GM06990 (cell line): ENCODE measurements around the gene PLEKHJ1.

ENCODE experiments used
- DNase-seq: peaks from one replicate; pipeline ENCODE4 v3.0.0-alpha.2; 2011; ENCODE audit not compliant: insufficient read length; ENCODE audit errors: extremely low read depth
- H3K27me3 ChIP-seq: replicated peaks from 2 replicates; pipeline ENCODE4 v1.6.0; 2011; ENCODE audit warnings: low read length; ENCODE audit not compliant: control insufficient read depth, insufficient read depth
- H3K36me3 ChIP-seq: 2 replicates; pipeline ENCODE4 v1.5.1; 2011; ENCODE audit warnings: low read length; ENCODE audit not compliant: control insufficient read depth, insufficient read depth
- H3K4me3 ChIP-seq: replicated peaks from 2 replicates; pipeline ENCODE4 v1.5.1; 2011; ENCODE audit warnings: low read depth, mild to moderate bottlenecking, control low read depth, low read length
- TF ChIP-seq, protein P1 (sequence below): IDR thresholded peaks from 2 replicates; pipeline ENCODE4 v1.5.1; 2011; ENCODE audit warnings: low read length, control low read depth, mild to moderate bottlenecking, inconsistent platforms; ENCODE audit not compliant: insufficient read depth, poor library complexity, severe bottlenecking

PLEKHJ1 gene

DNA sequence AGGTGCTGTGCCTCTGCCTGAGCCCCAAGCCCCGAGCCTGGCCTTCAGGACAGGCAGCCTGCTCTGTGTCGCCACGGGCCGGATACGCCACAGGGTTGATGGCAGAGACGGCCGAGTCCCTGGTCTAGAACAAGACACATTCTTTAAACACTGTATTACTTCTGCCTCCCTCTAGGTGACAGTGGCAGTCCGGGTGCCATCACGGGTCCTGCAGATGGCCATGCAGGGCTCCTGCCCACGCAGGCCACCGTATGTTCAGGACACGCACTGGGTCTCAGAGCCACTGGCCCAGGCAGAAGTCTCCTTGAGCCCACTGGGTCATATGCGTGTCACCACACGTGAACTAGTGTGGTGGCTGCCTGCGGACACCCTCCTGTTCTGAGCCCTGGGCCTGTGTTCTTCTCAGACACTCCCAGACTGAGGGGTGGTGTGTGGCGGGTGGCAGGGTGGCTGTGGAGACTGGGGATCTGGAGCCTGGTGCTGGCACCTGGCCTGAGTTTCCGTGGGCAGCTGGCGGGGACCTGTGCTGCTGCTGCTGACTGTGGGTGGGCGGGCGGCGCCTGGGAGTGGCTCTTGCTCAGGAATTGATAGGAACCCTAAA is 4.4 kb downstream of the PLEKHJ1 start:
- no peak for DNase-seq
- Histone ChIP-seq H3K36me3 (peaks cover 34% of the 10 kb centered on the region), H3K4me3 (no peak overlapping the region), H3K27me3 (no peaks in the 10 kb centered on the region)
- TF ChIP-seq, protein P1, sequence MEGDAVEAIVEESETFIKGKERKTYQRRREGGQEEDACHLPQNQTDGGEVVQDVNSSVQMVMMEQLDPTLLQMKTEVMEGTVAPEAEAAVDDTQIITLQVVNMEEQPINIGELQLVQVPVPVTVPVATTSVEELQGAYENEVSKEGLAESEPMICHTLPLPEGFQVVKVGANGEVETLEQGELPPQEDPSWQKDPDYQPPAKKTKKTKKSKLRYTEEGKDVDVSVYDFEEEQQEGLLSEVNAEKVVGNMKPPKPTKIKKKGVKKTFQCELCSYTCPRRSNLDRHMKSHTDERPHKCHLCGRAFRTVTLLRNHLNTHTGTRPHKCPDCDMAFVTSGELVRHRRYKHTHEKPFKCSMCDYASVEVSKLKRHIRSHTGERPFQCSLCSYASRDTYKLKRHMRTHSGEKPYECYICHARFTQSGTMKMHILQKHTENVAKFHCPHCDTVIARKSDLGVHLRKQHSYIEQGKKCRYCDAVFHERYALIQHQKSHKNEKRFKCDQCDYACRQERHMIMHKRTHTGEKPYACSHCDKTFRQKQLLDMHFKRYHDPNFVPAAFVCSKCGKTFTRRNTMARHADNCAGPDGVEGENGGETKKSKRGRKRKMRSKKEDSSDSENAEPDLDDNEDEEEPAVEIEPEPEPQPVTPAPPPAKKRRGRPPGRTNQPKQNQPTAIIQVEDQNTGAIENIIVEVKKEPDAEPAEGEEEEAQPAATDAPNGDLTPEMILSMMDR, result no peak

DNA sequence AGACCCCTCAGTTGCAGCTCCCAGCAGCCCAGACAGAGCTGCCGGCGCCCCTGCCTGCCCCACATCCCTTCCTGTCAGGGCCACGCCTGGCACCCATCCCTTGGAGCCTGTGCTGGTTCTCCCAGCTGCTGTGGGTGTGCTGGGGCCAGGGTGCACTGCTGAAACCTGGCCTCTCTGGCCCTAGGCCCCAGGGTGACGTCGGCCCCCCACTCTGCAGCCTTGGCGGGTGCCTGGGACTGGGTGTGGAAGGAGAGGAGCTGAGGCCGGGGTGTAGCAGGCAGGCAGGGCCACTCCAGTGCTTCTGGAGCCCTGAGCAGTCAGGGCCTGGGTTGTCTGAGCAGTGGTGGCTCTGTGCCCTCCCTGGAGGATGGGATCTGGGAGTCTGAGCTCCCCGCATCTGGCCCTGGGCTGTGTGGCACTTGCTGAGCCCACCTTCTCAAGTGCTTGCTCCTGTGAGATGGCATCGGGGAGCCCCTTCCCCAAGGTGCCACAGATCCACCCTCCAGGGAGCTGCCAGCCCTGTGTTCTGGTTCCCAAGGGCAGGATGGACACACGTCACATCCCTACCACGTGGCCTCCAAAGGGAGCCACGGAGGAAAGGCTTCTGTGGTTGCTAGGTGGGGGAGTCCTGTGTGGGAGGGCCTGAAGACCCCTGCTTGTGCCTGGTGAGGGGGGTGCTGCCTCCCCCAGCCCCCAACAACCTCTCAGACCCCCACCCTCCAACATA is 5.2 kb downstream of the PLEKHJ1 start:
- DNase-seq, result no peak
- peaks cover 36% of the 10 kb centered on the region for H3K36me3 ChIP-seq
- H3K27me3 ChIP-seq, result no peaks in the 10 kb centered on the region
- TF ChIP-seq, protein P1, result no peak
- no peak overlapping the region for H3K4me3 ChIP-seq

DNA sequence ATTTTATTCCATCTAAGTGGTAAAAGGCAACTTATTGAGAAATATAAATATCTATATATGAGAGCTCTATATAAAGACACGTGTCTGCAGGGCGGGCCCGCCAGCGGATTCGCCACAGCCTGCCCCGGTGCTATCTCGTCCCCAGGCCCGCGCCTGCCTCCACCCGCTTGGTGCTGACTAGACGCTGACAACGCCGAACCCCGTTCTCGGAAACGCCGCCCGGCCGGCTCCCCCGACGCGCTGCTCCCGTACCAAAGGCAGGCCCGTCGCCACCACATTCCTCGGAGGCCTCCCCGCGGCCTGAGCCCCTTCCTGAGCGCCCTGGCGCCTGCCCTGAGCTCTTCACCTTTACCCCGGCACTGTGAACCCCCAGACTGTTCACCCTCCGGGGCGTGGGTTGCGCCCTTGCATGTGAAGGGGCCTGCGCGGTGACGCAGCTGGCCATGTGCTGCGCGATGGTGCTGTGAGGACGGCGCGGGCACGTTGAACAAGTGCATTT is 6.0 kb downstream of the PLEKHJ1 start:
- H3K4me3 ChIP-seq, result no peak overlapping the region
- TF ChIP-seq, protein P1, result no peak
- peaks cover 42% of the 10 kb centered on the region for H3K36me3 ChIP-seq
- no peak for DNase-seq
- H3K27me3 ChIP-seq, result no peaks in the 10 kb centered on the region

DNA sequence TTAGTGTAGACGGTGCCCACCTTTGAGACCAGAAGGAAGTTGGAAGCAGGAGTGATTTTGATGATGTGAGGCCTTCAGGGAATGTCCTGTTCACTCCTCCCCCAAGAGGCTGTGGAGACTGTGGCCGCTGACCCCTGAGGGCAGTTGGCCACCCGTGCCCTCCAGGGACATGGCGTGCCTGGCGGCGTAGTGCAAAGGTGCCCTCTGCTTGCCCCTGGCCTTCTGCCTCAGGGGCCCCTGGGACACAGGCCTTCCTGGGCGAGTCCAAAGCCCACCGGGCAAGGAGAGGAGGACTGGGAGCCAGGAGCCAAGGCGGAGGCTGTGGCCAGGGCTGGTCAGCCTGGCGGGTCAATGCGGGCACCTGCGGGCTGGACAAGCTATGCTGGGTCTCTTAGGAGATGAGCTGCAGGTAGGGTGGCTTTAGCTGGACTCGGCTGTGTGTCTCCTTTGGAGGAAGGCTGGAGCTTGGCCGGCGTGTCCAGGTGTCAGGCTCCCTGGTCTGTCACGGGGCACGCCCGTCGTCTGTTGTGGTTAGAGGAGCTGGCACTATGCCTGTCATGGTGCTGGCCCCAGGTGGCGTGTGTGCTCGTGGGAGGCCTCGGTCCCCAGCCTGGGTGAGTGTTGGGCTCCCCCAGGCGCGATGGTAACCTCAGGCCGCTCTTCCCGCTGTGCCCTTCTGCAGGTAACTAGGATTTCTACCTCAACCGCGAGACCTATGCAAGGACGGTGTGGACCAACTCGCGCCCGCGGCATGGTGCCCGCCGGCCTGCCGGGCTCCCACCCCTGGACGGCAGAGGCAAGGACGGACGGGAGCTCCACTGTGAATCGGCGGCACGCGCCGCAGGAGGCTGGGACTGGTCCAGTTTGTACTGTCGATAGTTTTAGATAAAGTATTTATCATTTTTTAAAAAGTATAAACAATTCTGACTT is 6.8 kb downstream of the PLEKHJ1 start:
- no peaks in the 10 kb centered on the region for H3K27me3 ChIP-seq
- H3K4me3 ChIP-seq, result no peak overlapping the region
- TF ChIP-seq, protein P1, result no peak
- no peak for DNase-seq
- H3K36me3 ChIP-seq, result peaks cover 45% of the 10 kb centered on the region

DNA sequence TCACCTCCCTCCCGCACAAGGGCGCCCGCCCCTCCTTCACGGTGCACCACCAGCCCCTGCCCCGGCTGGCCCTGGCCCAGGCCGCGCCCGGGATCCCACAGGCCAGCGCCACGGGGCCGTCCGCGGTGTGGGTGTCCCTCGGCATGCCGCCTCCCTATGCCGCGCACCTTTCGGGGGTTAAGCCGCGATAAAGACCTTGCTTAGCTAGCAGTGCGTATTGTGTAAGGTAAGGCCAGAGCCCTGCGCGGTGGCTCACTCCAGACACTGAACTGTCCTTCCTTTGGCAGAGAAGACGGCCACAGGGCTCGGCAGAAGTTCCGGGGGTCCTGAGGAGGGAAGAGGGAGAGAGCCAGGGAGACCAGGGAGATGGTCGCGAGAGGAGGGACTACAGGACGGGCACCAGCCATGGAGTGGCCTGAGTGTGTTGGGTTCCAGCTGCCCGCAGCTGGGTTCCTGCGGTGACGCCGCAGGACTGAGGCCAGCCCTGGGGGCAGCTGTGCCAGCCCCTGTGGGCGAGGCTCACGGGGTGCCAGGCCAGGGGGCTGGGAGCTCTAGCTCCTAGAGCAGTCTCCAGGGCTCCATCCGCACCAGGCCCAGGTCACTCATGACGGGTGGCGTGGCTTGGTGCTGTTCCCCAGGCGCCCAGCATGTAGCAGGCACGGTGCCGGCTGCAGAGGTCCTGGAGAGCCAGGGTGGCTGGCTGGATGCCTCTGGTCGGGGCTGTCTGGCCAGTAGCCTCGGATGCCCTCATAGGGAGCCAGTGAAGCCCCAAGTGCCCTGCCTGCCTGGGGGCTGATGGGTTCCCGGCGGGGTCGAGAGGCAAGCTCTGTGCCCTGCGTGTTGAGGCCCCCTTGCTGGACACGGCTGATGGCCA is 7.7 kb downstream of the PLEKHJ1 start:
- Histone ChIP-seq H3K4me3 (no peak overlapping the region), H3K27me3 (no peaks in the 10 kb centered on the region), H3K36me3 (peaks cover 41% of the 10 kb centered on the region)
- TF ChIP-seq, protein P1, result no peak
- DNase-seq, result no peak
